Gastrocnemius medialis (tissue), 4 donors: ENCODE measurements around the gene SPECC1L. TPM values are rescaled to one million over a fixed set of nuclear protein-coding genes. Genes with fewer than 3 reads are reported as not detected.

ENCODE experiments used
- ATAC-seq, 2 donors: fragments of 150-250 bp; one replicate each; pipeline ENCODE4 v1.9.1; 2016
- DNase-seq, 2 donors: peaks; one replicate each; pipeline ENCODE4 v3.0.0-alpha.2; 2019
- H3K27ac ChIP-seq, 4 donors: fragments of 200-600 bp; sonication (generic); 1 replicate in 1 of 4; 2 replicates in 3 of 4; pipeline ENCODE4 v1.5.1; 2016 to 2018; ENCODE audit warnings: mild to moderate bottlenecking in 2 of 4, moderate library complexity in 1 of 4
- H3K27me3 ChIP-seq, 3 donors: fragments of 200-600 bp; sonication (generic) in 2 of 3; 1 replicate in 1 of 3; 2 replicates in 2 of 3; pipeline versions ENCODE4 v1.5.1 to v1.6.0; 2016 to 2019; ENCODE audit warnings: mild to moderate bottlenecking in 1 of 3, moderate library complexity in 1 of 3
- H3K36me3 ChIP-seq, 2 donors: fragments of 200-600 bp; sonication (generic) in 1 of 2; one replicate each; pipeline ENCODE4 v1.5.1; 2017 to 2018
- H3K4me1 ChIP-seq, 2 donors: fragments of 200-600 bp; sonication (generic) in 1 of 2; one replicate each; pipeline ENCODE4 v1.5.1; 2016 to 2017; ENCODE audit warnings: mild to moderate bottlenecking in 2 of 2
- H3K4me3 ChIP-seq, 4 donors: fragments of 200-600 bp; sonication (generic) in 3 of 4; 1 replicate in 1 of 4; 2 replicates in 3 of 4; pipeline ENCODE4 v1.5.1; 2016 to 2019; ENCODE audit warnings: mild to moderate bottlenecking in 2 of 4
- H3K9me3 ChIP-seq, 3 donors: fragments of 200-600 bp; sonication (generic) in 2 of 3; 1 replicate in 1 of 3; 2 replicates in 2 of 3; pipeline ENCODE4 v1.5.1; 2016 to 2019
- CTCF ChIP-seq, 5 experiments: fragments of 450-650 bp in 3 of 5; fragments of 200-600 bp in 2 of 5; sonication (generic) in 2 of 5; IDR thresholded peaks in 4 of 5; conservative IDR thresholded peaks in 1 of 5; 1 replicate in 4 of 5; 2 replicates in 1 of 5; pipeline ENCODE4 v1.5.1; 2016 to 2019; ENCODE audit warnings: antibody characterized with exemption in 5 of 5, mild to moderate bottlenecking in 3 of 5, moderate library complexity in 3 of 5
- POLR2A ChIP-seq, 2 donors: fragments of 450-650 bp; IDR thresholded peaks; one replicate each; pipeline ENCODE4 v1.6.1; 2017; ENCODE audit warnings: antibody characterized with exemption in 2 of 2, mild to moderate bottlenecking in 2 of 2, moderate library complexity in 2 of 2
- in situ Hi-C, 4 donors: fragments of 200-750 bp; cut with MboI; loops; one replicate each; pipeline versions ENCODE4 v1.15.0 to v1.8.0; 2017; ENCODE audit warnings: low sequenced_read_pairs in 4 of 4
- intact Hi-C: fragments of 100-400 bp; cut with DNase I; formaldehyde crosslinking; loops from one replicate; pipeline ENCODE4 v1.15.1; 2023; ENCODE audit warnings: low total_unique reads
- total RNA-seq, 4 donors: library from RNA; depleted of rRNA; stranded (reverse); fragments of >200 nt; gene quantifications; one replicate each; pipeline versions ENCODE4 v1.1.0 to v1.2.3, GENCODE V29; 2016

SPECC1L gene
- total RNA-seq, 4 donors from 2014 or later = 16.2 to 19.9 (median 18.7) TPM

DNA sequence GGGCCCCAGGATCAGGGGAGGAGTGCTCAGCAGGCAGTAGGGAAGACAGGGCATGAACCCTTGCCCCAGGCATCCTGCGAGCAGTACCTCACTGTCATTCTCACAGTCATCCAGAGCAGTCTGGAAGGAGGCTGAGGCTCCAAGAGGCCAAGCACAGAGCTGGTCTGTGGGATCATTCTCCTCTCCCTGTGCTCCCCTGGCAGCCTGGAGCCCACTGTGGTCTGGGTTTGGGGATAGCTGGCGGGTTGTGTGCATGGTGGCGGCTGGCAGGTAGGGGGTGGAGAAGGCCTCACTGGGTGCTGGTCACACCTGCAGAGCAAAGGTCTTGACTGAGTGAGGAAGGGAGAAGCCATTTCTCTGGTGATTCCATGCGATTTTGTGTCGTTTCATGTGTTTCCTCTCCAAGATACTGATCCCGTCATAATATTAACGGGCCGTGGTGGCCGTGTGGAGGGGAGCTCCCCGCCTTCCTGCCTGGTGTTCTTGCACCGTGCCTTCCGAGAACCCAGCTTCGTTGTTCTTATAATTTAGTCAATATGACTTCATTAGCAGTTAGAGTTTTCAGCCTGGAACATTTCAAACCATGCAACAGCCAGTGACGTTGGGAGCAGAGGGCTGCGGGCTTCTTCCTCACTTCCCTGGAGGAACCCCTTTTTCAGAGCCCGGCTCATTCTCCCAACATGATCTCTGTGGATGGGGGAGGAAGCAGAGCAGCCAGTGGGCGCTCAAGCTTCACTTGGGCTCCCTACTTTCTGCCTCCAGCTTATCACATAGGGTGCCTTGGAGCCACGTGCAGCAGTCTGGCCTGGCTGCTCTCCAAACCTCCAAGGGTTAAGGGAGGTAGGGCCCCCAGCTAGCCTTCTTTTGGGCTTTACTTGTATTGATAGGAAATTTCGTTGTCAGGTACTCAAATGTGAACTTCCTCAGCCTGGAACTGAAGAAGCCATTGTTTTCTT, 136.0 kb downstream of the SPECC1L start:
- DNase-seq = no peak
- TF ChIP-seq CTCF (IDR thresholded peaks at IDR 0.05 in 4 of 5, conservative IDR thresholded peaks at IDR 0.05 in 1 of 5) (no peak), POLR2A (IDR thresholded peaks at IDR 0.05) (no peak)
- ATAC-seq = no peak
- Histone ChIP-seq H3K36me3 (no peaks in the 10 kb centered on the region), H3K27me3 (no peaks in the 10 kb centered on the region), H3K4me3 (no peak overlapping the region), H3K27ac (peak overlapping the region in 1 of 4 donors; percentile 31), H3K4me1 (peaks cover 33 to 54% of the 10 kb centered on the region in 2 donors), H3K9me3 (no peaks in the 10 kb centered on the region)
- in situ Hi-C loops (no loop called here), intact Hi-C loops (no loop called here)

DNA sequence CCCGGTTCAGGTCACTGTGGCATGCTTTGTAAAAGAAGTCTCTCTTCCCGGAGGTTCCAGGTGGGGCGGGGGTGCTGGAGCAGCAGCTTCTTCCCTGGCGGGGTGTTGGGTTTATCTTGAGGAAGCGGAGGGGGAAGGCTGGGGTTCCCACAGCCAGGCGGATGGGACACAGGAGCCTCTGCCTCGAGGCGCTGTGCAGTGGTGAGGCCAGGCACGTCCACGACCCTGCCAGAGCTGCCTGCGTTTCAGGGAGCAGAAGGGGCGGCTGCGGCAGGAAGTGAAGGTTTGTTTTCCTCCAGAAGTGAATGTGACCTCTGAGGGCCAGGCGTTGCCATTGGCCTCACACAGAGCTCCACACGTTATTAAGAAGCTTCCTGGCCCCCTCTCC, 136.6 kb downstream of the SPECC1L start:
- Histone ChIP-seq H3K9me3 (no peaks in the 10 kb centered on the region), H3K36me3 (no peaks in the 10 kb centered on the region), H3K4me3 (no peak overlapping the region), H3K27ac (peak overlapping the region in 2 of 4 donors; percentile 6 to 31), H3K4me1 (peaks cover 27 to 47% of the 10 kb centered on the region in 2 donors), H3K27me3 (no peaks in the 10 kb centered on the region)
- in situ Hi-C loops = no loop called here
- intact Hi-C loops = no loop called here
- TF ChIP-seq CTCF (IDR thresholded peaks at IDR 0.05 in 4 of 5, conservative IDR thresholded peaks at IDR 0.05 in 1 of 5) (no peak), POLR2A (IDR thresholded peaks at IDR 0.05) (no peak)
- DNase-seq (peak in 1 of 2 donors; percentile 14), ATAC-seq (no peak)

DNA sequence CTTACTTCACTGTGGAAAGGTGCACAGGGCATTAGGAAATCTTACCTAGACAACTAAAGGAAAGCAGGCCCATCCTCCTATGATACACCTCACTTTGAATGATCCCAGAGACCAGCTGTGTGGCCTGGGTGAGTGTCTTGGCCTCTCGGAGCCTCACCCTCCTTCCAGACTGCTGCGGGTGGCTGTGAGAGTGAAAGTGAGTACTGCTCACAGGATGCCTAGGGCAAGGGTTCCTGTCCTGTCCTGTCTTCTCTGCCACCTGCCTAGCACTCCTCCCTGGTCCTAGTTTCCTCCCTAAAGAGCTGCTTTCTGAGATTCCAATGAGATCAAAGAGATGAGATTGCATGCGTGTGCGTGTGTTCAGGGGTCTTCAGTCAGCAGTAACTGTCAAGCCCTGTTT, 137.3 kb downstream of the SPECC1L start:
- intact Hi-C loops (no loop called here), in situ Hi-C loops (no loop called here)
- TF ChIP-seq CTCF (IDR thresholded peaks at IDR 0.05 in 4 of 5, conservative IDR thresholded peaks at IDR 0.05 in 1 of 5) (no peak), POLR2A (IDR thresholded peaks at IDR 0.05) (no peak)
- H3K27me3 ChIP-seq = no peaks in the 10 kb centered on the region
- H3K4me3 ChIP-seq = no peak overlapping the region
- DNase-seq = no peak
- H3K9me3 ChIP-seq = no peaks in the 10 kb centered on the region
- peaks cover 0 to under 1% of the 10 kb centered on the region in 2 donors for H3K36me3 ChIP-seq
- ATAC-seq = no peak
- peaks cover 22 to 41% of the 10 kb centered on the region in 2 donors for H3K4me1 ChIP-seq
- H3K27ac ChIP-seq = peak overlapping the region in 1 of 4 donors; percentile 6

DNA sequence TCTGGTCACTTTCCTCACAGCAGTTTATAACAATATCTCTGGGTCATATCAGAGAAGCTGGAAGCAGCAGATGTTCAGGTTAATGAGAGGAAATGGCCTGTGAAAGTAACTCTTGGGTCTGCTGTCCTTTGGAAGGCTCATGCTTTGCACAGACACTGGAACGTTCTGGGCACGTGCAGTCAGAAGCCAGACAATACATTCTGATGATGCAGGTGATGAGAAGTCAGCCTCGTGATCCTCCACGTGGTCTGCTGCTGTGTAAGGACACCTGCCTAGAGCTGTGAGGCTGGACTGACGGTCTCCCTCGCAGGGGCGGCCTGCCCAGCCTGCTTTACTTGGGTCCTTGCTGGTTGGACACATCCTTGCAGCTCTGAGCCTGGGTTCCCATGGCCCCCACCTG, 138.0 kb downstream of the SPECC1L start:
- intact Hi-C loops = no loop called here
- ATAC-seq (peak in 1 of 2 donors; percentile 33), DNase-seq (no peak)
- peaks cover 14 to 33% of the 10 kb centered on the region in 2 donors for H3K4me1 ChIP-seq
- no peak overlapping the region for H3K4me3 ChIP-seq
- H3K27me3 ChIP-seq = no peaks in the 10 kb centered on the region
- no peaks in the 10 kb centered on the region for H3K9me3 ChIP-seq
- no peak for TF ChIP-seq CTCF (IDR thresholded peaks at IDR 0.05 in 4 of 5, conservative IDR thresholded peaks at IDR 0.05 in 1 of 5)
- no peak for TF ChIP-seq POLR2A (IDR thresholded peaks at IDR 0.05)
- no peak overlapping the region for H3K27ac ChIP-seq
- peaks cover 0 to 8% of the 10 kb centered on the region in 2 donors for H3K36me3 ChIP-seq
- in situ Hi-C loops = no loop called here
